Tibial artery (tissue), 4 donors: ENCODE measurements around the gene ADAM12.
"Not testable (repeated sequence)": the region's sequence is repeated elsewhere in the genome, so short reads cannot be mapped to it uniquely, and the experiment has no call there.

Experiments used
- DNase-seq, 2 donors: peaks; one replicate each; pipeline ENCODE4 v3.0.0-alpha.2; 2019
- H3K27ac ChIP-seq, 2 donors: fragments of 200-600 bp; sonication (generic) in 1 of 2; 1 replicate in 1 of 2; 2 replicates in 1 of 2; pipeline ENCODE4 v1.5.1; 2018 to 2019; ENCODE audit warnings: mild to moderate bottlenecking in 1 of 2
- H3K27me3 ChIP-seq, 2 donors: fragments of 200-600 bp; sonication (generic) in 1 of 2; one replicate each; pipeline versions ENCODE4 v1.5.1 to v1.6.0; 2016 to 2019
- H3K36me3 ChIP-seq, 3 donors: fragments of 200-600 bp; sonication (generic) in 2 of 3; one replicate each; pipeline ENCODE4 v1.5.1; 2016 to 2019; ENCODE audit warnings: mild to moderate bottlenecking in 2 of 3
- H3K4me1 ChIP-seq, 4 donors: fragments of 200-600 bp; sonication (generic) in 2 of 4; 1 replicate in 3 of 4; 2 replicates in 1 of 4; pipeline ENCODE4 v1.5.1; 2016 to 2019
- H3K4me3 ChIP-seq, 2 donors: fragments of 200-600 bp; sonication (generic) in 1 of 2; 1 replicate in 1 of 2; 2 replicates in 1 of 2; pipeline ENCODE4 v1.5.1; 2018 to 2019; ENCODE audit warnings: mild to moderate bottlenecking in 2 of 2
- H3K9me3 ChIP-seq, 3 donors: fragments of 200-600 bp; sonication (generic) in 1 of 3; one replicate each; pipeline ENCODE4 v1.5.1; 2016 to 2019
- CTCF ChIP-seq, 2 experiments: fragments of 200-600 bp in 1 of 2; fragments of 450-650 bp in 1 of 2; IDR thresholded peaks; one replicate each; pipeline ENCODE4 v1.5.1; 2017 to 2019; ENCODE audit warnings: antibody characterized with exemption in 2 of 2, mild to moderate bottlenecking in 1 of 2, moderate library complexity in 1 of 2
- intact Hi-C: fragments of 100-400 bp; cut with DNase I; formaldehyde crosslinking; loops from one replicate; pipeline ENCODE4 v1.15.0; 2023; ENCODE audit warnings: low total_unique reads

Gene ADAM12

DNA sequence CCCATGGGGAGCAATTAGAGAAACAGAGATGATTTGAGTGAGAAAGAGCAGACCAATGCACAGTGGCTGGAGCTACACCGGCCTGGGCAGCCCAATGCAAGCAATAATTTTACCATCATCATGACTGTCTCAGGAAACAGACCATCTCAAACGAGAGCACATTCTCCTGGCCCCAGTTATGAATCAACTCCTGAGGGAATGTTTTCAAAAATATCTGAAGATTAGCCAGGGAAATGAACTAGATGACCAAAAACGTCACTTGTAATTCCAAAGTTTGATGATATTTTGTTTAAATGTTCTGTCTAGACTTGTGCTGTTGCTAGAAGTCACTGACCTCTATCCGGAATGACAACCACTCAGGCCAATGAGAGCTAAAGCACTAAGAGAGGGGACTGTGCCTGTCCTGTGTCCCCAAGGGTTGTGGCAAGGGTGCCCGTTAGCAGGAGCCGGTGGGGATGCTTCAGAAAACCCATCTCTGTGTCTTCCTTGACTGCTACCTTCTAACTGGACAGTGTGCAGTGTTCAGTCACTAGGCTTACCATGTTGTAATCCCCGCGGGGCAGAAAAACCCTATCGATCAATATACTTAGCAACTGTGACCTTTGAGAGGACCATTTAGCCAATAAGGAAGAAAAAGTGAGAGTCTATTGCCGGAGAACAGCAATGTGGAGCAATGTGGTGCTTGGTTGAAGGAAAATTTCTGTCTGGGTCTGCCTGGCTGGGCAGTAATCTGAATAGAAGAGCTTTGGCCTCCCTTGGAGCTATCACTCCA, 202.4 kb downstream of the ADAM12 start:
- intact Hi-C loops: no loop called here
- H3K9me3 ChIP-seq: no peaks in the 10 kb centered on the region
- H3K27ac ChIP-seq: no peak overlapping the region
- no peak overlapping the region for H3K4me3 ChIP-seq
- no peak for DNase-seq
- H3K27me3 ChIP-seq: no peaks in the 10 kb centered on the region
- TF ChIP-seq CTCF (IDR thresholded peaks at IDR 0.05): no peak
- no peaks in the 10 kb centered on the region for H3K36me3 ChIP-seq
- H3K4me1 ChIP-seq: no peaks in the 10 kb centered on the region

DNA sequence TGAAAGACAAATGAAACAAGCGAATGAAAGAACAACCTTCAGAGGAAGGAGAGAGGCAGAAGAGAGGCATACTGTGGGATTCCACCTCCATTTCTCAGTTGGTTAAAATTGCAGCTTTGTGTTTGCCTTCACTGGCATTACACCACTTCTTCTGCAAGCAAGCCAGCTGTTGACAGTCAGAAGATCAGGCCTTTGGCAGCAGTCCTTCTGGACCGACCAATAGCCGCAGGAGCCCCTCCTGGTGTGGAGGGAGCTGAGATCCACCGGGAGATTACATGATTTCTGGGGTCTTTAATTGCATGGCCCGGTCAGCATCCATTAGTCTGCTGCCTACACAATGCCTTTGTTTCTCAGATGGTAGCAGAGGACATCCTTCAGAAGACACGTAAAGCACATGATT, 206.7 kb downstream of the ADAM12 start:
- Histone ChIP-seq H3K27me3 (no peaks in the 10 kb centered on the region), H3K36me3 (no peaks in the 10 kb centered on the region), H3K27ac (no peak overlapping the region), H3K4me3 (no peak overlapping the region), H3K9me3 (no peaks in the 10 kb centered on the region), H3K4me1 (no peaks in the 10 kb centered on the region)
- no peak for TF ChIP-seq CTCF (IDR thresholded peaks at IDR 0.05)
- DNase-seq: no peak
- intact Hi-C loops: no loop called here

- no peaks in the 10 kb centered on the region for H3K36me3 ChIP-seq
Observed at GRCh38 chr10:126179637-126180036, 208.6 kb downstream of the ADAM12 start.

GRCh38 chr10:126177417-126178030, 210.8 kb downstream of the ADAM12 start:
- H3K9me3 ChIP-seq: no peaks in the 10 kb centered on the region
- H3K36me3 ChIP-seq: no peaks in the 10 kb centered on the region
- DNase-seq: no peak
- no peaks in the 10 kb centered on the region for H3K4me1 ChIP-seq
- no peak for TF ChIP-seq CTCF (IDR thresholded peaks at IDR 0.05)
- H3K27ac ChIP-seq: no peak overlapping the region
- intact Hi-C loops: no loop called here
- H3K4me3 ChIP-seq: no peak overlapping the region
- no peaks in the 10 kb centered on the region for H3K27me3 ChIP-seq

More at GRCh38 chr10:126179637-126180036, 208.6 kb downstream of the ADAM12 start:
- Histone ChIP-seq H3K27ac (no peak overlapping the region), H3K27me3 (no peaks in the 10 kb centered on the region), H3K4me3 (no peak overlapping the region), H3K9me3 (no peaks in the 10 kb centered on the region), H3K4me1 (no peaks in the 10 kb centered on the region)
- no peak for TF ChIP-seq CTCF (IDR thresholded peaks at IDR 0.05)
- intact Hi-C loops: no loop called here
- DNase-seq: no peak

DNA sequence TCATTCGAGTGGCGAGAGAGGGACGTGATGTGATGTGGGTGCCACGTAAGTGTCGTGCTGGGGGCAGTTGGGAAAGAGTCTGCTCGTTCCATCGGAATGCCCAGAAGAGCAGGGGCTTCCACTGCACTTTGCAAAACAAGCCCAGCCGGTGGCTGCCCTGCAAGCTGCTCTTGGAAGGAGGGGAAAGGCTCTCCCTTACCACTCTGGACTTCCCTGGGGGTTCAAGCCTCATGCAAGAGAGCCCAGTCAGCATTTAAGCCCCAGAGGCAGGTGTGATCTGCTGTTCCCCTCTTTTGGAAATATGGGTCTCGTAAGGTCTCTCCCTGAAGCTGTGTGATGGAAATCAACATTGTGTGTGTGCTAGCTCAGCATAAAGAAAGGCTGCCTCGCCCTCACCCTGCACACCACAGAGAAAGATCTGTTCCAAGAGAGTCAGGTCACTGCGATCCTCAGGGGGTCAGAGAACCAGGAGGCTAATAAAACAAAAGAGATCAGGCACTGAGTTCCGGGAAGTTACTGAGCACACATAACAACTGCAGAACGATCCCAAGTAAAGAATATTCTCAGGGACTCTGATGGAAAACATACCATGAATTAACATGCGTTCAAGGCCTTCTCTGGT, 212.5 kb downstream of the ADAM12 start:
- Histone ChIP-seq H3K9me3 (no peaks in the 10 kb centered on the region), H3K27me3 (no peaks in the 10 kb centered on the region), H3K4me1 (peaks cover 0 to 2% (median under 1%) of the 10 kb centered on the region in 4 donors), H3K4me3 (no peak overlapping the region), H3K27ac (no peak overlapping the region), H3K36me3 (no peaks in the 10 kb centered on the region)
- intact Hi-C loops: no loop called here
- TF ChIP-seq CTCF (IDR thresholded peaks at IDR 0.05): no peak
- no peak for DNase-seq

GRCh38 chr10:126172755-126173154, 215.5 kb downstream of the ADAM12 start:
- peaks cover 0 to 12% (median 5%) of the 10 kb centered on the region in 4 donors for H3K4me1 ChIP-seq
- H3K36me3 ChIP-seq, intact Hi-C loops, DNase-seq, H3K27ac ChIP-seq, H3K4me3 ChIP-seq, H3K9me3 ChIP-seq, H3K27me3 ChIP-seq: not testable (repeated sequence)
